Esophagus mucosa (tissue), 1 donor: ENCODE results near the gene LPP. TPM values are rescaled to one million over a fixed set of nuclear protein-coding genes. Genes with fewer than 3 reads are reported as not detected.

Source experiments
- ATAC-seq: fragments of 200-7000 bp; cut with Tn5 transposase; one replicate; pipeline ENCODE4 v1.9.1; 2020
- total RNA-seq: library from RNA; stranded (reverse); gene quantifications from one replicate; pipeline ENCODE4 v1.2.4, GENCODE V29; 2023
- donor health status: DM: yes; HTN: yes; CAD: no.

Gene LPP
- total RNA-seq, 1 donor from 2014 or later, result 89.0 TPM

- no peak for ATAC-seq
These were observed 622.5 kb downstream of the LPP start for GRCh38 chr3:188776447-188776846.

- ATAC-seq, result no peak
These were observed 624.3 kb downstream of the LPP start for GRCh38 chr3:188778091-188778852.

- no peak for ATAC-seq
These were observed 625.5 kb downstream of the LPP start for GRCh38 chr3:188779281-188779980.

GRCh38 chr3:188780193-188781147, 626.5 kb downstream of the LPP start:
- ATAC-seq, result peak; percentile 89

- no peak for ATAC-seq
These were observed 628.7 kb downstream of the LPP start for GRCh38 chr3:188782613-188783124.

GRCh38 chr3:188786424-188786823, 632.5 kb downstream of the LPP start:
- no peak for ATAC-seq

- no peak for ATAC-seq
These were observed 634.7 kb downstream of the LPP start for GRCh38 chr3:188788621-188789081.

- no peak for ATAC-seq
These were observed 635.3 kb downstream of the LPP start for GRCh38 chr3:188789251-188789650.

GRCh38 chr3:188791311-188791710, 637.4 kb downstream of the LPP start:
- no peak for ATAC-seq

GRCh38 chr3:188792793-188793192, 638.8 kb downstream of the LPP start:
- ATAC-seq, result no peak

GRCh38 chr3:188796122-188796631, 642.2 kb downstream of the LPP start:
- ATAC-seq, result peak; percentile 55

- no peak for ATAC-seq
These were observed 643.1 kb downstream of the LPP start for GRCh38 chr3:188797045-188797444.

GRCh38 chr3:188798556-188799145, 644.7 kb downstream of the LPP start:
- peak; percentile 53 for ATAC-seq

- no peak for ATAC-seq
These were observed 647.4 kb downstream of the LPP start for GRCh38 chr3:188801393-188801792.

GRCh38 chr3:188802645-188803044, 648.7 kb downstream of the LPP start:
- no peak for ATAC-seq

GRCh38 chr3:188807006-188807405, 653.0 kb downstream of the LPP start:
- ATAC-seq, result no peak

GRCh38 chr3:188812198-188812597, 658.2 kb downstream of the LPP start:
- ATAC-seq, result no peak

GRCh38 chr3:188814581-188814980, 660.6 kb downstream of the LPP start:
- no peak for ATAC-seq

GRCh38 chr3:188817103-188817934, 663.4 kb downstream of the LPP start:
- ATAC-seq, result peak; percentile 66

GRCh38 chr3:188817935-188818269, 663.9 kb downstream of the LPP start:
- ATAC-seq, result no peak

- ATAC-seq, result no peak
These were observed 664.3 kb downstream of the LPP start for GRCh38 chr3:188818282-188818681.
